GM21723 (cell line): ENCODE results near the gene TSSK6.

Experiments used
- ATAC-seq: cut with Tn5 transposase; IDR thresholded peaks from one replicate; pipeline ENCODE4 v1.9.1; 2021; ENCODE audit warnings: mild to moderate bottlenecking, moderate library complexity; ENCODE audit not compliant: unreplicated experiment

Gene TSSK6

DNA sequence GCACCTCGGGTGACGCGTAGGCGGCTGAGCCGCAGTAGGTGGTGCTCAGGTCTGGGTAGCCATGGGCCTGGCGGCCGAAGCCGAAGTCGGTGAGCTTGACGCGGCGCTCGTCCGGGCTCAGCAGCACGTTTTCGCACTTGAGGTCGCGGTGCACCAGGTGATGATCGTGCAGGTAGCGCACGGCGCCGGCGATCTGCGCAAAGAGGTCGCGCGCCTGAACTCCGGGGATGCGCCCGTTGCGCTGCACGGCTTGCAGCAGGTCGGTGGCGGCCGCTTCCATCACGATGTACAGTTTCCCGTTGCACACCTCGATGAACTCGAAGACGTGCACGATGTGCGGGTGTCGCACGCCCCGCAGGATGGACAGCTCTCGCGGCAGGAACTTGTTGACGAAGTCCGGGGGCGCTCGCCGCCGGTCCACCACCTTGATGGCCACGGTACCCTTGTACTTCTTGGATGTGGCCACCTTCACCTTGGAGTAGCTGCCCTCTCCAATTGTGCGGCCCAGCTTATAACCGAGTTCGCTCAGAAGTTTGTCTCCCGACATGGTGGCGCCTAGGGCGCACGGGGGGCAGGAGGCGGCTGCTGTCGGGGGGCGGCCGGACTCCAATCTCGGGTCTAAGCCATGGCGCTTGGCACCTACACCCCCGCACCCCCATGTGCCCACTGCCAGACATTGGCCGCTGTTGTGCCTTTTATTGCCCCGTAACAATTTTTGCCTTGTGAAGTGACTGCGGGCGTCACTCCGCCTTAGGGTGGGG is at the start of gene TSSK6:
TSSK6 (minus strand) TSS at position 668 of the 761 bp plus-strand sequence; CDS start at position 547, 121 bp downstream.
- ATAC-seq = no peak

DNA sequence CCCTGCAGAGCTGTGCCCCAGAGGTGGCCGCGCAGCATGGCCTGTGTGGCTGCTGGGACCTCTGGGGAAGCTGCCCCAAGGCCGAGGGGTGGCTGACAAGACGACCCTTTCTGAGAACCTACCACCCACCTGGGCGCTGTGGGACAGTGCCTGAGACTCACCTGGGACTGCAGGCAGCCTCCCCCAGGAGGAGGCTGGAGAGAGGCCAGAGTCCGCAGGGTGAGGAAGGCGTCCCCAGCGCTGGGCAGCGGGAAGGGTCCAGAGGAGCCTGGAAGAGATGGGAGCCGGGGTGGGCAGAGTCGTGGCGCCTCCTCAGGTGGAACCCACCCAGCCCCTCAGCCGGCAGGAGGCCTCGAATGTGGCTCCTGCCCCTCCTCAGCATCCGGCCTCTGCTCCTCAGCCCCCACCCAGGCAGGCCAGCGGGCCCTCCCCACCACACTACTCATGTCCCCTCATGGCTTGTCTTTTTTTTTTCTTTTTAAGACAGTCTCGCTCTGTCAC is 48.0 kb upstream of the TSSK6 start:
- ATAC-seq = no peak

DNA sequence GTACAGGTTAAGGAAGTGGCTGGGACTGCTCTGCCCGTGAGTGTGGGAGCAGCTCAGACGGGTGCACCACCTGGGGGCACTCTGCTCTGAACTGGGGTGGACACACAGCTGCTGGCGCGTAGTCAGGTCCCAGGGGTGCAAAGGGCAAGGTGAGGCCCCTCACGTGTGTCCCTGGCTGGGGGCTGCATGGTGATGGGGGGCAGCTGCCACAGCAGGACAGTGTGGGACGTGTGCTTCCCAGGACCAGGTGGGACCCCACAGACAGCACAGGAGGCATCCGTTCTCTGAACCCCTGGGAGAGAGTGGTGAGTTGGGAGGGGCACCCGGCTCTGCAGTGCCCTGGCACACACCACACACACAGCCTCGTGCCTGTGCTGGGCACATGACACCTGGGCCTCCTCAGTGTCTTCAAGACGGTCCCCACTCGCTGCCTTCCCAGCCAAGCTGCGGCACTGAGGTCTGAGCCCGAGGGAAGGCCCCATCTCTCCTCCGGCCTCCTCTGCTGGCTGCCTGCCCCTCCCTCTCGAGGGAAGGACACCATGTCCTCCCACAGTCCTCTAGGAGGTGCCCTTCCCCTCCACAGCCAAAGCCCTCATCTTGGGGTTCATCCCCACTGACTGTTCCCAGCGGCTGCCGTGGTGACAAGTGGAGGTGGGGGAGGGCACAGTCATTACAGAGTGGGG is 47.5 kb upstream of the TSSK6 start:
- ATAC-seq = no peak

DNA sequence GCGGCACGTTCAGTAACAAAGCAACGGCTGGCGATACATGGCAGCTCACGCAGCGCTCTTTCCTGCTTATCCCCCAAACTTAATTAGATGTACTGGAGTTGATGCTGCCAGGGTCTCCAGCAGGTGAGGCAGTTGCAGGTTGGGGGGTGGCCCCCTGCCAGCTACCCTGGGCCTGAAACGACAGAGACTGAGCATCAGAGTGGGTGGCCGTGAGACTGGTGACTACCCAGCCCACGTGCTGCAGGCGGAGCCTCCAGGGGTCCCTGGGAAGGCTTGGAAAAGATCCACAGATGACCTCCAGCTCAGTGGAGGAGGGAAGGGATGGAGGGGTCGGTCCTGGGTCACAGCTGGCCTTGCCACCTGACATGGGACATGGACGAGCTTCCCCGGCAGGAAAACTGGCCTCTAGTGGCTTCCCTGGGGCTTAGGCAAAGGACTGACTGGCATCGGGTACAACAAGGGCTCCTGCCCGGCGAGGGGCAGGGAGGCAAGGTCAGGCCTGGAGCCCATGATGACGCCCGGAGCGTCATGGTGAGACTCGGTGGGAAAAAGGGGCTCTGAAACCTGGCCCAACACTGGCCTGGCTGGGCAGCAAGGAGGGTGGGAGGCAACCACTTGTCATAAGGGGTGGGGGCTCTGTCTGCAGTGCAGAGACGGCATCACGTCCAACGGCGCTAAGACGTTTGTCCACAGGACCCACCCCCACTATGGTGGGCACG is 46.8 kb upstream of the TSSK6 start:
- ATAC-seq = no peak

DNA sequence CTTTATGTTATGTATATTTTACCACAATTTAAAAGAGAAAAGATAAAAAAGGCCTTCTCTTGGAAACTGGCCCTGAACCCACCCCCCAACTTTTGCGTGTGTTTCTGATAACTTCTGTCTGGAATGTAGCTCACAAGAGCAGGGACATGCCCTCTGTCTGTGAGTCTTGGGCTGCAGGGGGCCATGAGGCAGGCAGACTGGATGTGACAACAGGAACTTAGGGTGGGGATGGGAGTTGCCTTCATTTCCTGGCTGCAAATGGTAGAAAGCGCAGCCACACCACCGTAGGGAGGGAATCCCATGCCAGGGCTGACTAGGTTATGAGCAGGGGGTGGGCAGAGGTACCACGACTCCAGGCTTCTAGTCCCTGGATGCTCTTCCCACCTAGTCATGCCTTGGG is 44.6 kb upstream of the TSSK6 start:
- ATAC-seq = no peak

DNA sequence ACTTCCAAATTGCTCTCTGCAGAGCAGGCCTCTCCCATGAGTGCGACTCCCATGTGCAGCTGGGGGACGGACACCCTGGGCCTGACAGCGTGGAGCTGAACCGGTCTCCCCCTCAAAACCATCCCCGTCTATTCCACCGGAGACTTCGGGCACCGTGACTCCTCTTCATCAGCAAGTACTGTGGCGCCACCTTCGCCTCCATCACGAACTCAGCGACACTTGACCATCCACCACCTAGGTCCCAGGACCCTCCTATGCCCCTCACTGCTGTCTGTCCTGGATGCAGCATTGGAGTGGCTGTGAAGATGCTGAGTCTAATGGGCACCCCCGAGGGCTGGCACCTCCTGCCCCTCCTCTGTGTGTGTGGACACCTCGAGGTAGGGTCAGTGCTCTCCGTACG is 43.3 kb upstream of the TSSK6 start:
- no peak for ATAC-seq

DNA sequence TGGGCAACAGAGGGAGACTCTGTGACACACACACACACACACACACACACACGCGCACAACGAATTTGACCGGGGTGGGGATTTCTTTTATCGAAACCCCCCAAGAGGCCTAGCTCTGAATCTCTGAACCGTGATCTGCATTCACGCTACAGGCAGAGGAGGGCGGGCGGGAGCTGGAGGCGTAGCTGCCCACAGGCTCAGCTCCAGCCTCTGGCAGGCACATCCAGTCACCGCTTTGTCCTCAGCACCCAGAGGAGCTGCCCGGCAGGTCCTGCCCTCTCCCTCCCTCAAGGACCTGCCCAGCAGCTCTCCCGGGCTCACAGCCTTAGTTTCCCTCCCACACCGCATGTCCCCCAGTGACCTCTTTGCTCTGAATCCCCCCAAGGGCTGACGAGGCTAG is 42.7 kb upstream of the TSSK6 start:
- ATAC-seq = no peak

DNA sequence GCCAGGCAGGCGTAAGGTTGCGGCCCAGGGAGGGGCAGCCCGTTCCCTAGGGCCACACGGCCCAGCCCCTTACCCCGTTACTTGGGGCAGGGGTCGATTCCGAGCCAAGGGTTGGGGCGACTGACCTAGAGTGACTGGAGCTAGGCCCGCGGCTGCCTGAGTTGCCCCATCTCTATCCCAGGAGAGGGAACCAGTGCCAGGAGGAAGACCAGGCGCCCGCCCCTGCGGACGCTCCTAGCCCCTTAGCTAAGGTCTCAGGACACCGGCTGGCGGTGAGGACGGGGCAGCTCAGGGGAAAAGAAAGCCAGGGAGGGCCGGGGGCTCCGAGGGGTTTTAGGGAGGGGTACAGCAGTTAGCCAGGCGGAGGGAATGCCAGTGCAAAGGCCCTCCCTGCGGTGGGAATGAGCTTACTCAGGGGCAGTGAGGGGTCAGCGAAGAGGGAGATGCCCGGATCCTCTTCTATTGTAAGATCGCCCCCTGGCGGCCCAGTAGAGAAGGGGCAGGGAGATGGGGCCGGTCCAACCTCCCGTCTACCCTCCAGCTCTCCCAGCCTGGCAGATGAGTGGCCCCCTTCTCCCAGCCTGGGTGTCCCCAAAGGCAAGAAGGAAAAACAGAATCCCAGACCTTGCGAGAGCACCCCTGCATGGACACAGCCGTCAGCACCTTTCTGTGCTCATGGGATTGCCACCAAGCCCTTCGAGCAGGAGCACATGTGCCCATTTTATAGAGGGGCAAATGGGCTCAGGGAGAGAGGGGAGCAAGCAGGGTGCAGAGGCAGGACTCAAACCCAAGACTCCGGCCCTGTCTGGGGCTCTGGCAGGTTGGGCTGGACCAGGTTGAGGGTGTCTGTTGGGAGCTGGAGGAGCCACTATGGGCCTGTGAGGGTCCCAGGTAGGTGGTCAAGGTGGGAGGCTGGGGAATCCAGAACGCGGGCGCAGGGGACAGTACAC is 39.0 kb upstream of the TSSK6 start:
- ATAC-seq = no peak

DNA sequence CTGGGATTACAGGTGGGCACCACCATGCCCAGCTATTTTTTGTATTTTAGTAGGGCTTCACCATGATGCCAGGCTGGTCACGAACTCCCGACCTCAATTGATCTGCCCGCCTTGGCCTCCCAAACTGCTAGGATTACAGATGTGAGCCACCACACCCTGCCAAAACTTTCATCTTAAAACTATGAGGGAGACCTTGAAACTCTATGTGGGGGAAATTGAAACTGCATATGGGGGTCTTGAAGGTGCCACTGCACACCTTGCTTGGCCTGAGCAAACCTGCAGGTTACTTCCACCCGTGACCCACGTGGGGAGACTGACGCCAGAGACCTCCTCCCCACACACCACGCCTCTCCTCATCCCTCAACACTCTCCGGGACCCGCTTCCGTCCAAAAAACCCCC is 38.3 kb upstream of the TSSK6 start:
- ATAC-seq = no peak

DNA sequence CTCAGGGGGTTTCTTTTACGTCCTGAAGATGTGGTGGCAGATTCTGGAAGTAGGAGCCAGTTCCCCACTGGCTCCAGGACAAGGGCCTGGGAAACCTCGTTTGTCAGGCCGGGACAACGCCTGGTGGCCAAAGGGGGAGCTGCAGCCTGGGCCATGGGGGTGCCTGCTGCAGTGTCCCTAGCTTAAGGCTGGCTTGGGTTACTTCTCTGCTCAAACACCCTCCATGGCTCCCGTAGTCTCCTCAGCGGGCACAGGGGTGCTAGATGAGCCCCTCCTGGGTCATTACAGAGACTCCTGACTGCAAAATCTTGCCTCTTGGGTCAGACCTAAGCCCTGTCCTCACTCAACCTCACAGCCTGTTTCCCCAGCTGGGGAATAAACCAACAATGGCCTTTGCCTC is 37.5 kb upstream of the TSSK6 start:
- no peak for ATAC-seq

DNA sequence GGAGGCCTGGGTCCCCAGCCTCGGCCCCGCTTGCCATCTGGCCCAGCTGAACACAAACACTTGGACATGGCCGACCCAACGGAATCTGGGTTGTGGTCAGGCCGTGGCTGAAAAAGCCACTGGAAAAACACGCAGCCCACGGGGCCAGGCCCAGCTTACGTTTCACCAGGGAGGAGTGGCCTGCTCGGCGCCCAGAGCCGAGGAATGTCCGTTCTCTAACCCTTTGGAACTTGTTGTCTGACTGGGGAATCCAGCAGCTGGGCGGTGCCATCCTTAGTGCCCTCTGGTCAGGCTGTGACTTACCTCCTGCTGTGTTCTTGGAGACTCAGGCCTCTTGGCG is 36.5 kb upstream of the TSSK6 start:
- ATAC-seq = no peak

DNA sequence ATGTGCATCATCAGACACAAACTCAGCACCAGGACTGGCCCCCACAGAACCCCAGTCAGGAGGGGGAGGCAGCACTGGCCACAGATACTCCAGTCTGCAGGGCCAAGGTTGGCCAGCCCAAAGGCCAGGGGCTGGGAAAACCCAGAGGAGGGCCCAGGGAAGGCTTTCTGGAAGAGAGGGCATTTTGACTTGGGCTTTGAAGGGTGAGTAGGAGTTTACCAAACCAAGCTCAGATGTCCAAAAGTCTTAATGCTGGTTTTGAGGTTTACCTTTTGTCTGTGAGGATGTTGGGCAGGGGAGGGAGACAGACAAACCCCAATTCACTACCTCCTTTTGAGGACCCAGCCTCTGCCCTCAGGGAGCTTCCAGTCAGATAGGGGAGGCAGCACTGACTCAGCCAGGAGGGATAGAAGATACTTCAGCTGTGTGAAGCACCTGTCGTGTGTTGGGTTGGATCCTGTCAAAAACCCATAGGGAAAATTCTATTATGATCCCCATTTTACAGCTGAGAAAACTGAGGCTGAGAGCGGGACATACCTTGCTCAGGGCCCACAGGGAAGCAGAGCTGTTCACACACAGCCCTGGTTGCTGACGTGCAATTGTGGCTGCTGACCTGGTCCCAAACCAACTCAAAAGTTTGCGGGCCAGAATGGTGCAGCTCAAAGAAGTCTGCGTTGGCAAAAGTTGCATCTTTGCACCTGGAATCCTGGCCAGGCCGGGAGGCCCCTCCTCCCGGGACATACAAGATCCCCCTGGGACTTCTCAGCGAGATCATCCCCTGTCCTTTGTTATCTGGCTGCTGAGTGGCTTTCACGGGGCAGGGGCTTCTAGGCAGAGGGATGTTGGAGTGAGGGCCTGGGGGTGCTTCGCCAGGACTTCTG is 35.9 kb upstream of the TSSK6 start:
- no peak for ATAC-seq

DNA sequence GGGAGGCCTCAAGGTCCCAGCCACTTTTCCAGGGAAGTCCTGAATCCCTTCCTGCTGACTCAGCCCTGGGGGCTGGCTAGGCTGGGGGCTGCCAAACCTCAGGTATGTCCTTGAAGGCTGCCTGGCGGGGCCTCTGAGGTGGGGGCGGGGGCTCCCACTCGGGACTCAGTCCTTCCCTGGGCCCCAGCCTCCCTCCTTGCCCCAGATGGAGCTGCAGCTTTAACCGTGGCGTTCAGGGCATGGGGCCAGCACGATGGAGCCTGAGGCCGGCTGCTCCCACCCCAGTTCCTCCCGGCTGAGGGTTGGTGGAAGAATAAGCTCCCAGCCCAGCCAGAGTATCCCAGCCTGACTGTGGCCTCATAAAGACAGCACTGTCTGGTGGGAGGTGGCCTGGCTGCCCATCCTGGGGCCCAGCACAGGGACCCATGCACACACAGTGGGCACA is 35.2 kb upstream of the TSSK6 start:
- ATAC-seq = no peak

DNA sequence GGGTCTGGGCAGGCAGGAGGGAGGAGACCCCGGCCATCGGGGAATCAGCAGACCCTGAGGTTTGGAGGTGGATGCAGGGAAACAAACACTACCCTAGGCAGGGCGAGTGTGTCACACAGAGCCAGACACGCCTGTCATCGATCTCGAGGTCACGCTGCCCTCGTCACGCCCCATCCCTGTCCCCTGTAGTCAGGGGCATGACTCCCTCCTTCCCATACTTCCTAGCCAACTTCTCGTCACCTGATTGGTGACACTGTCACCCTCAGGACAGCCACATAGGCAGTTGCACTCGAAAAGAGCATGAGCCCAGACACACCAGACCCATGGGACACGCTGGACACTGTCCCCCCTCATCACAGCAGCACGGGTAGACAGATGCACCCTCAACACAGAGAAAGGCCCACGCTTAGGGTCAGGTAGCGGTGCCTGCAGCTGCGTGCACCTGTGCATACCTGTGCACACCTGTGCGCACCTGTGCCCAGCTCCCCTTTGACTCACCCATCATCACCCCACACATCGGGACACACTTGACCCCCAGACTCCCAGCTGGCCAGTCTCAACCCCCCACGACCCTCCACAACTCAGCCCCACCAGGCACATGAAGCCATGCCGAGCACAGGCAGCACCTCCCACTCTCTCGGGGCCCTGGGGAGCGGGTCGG is 34.6 kb upstream of the TSSK6 start:
- ATAC-seq = no peak

DNA sequence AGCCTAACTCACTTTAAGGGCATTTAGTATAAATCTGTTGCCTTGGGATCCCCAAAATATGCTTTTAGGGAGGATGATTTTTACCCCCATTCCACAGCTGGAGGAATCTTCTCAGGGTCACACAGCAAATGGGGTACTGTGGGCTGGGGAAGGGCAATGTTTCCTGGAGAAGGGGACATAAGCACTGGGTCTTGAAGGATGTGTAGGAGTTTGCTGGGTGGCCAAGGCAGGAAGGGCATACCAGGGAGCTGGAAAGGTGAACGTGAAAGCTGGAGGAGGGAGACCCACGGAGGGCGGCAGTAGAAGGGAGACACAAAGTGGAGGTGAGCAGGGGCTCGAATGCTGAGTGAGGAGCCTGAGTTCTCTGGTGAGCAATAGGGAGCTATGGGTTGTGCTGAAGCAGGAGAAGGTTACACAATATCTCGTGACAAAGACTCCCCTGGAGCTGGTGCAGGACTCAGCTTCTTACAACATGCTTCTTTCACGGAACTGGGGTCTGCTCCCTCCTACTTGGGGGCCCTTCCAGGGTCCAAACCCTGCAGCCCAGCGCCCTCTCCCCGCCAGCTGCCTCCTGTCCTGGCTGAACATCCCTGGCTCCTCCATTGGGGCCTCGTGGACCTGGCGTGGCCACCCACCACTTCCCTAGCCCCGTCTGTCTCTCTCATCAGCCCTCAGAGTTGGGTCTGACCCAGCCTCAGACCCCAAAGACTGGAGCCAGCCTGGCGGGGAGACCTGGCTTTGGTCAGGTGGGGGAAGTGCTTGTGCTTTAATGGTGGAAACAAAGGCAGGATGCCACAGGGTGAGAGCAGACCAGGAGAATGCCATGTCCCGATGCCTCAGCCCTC is 33.8 kb upstream of the TSSK6 start:
- no peak for ATAC-seq

DNA sequence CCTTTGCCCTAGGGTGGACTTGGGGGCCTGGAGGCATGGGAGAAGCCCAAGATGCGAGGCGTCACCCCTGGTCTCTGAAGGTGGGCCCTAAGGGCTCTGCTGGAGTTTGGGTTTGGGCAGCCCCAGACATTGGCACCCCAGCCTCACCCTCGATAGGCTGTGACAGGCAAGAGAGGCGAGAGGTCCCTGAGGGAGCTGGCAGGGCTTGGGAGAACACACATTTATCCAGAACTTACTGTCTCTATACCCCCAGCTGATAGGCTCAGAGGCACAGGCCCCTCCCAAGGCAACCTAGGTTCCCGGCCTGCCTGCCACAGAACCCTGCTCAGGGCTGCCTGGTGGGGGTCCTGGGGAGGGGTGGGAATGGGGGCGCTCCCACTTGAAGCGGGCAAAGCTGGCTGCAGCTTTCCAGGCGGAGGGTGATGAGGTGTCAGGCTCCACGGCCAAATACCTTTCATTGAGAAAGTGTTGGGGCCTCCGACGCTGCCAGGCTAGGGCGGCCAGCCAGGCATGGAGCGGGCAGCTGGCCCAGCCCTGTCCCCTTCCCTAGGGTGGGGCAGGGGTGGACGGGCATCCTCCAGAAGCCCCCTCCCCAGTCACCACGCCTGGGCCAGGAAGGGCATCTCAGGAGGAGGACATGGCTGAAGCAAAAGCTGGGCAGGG is 32.5 kb upstream of the TSSK6 start:
- ATAC-seq = no peak

DNA sequence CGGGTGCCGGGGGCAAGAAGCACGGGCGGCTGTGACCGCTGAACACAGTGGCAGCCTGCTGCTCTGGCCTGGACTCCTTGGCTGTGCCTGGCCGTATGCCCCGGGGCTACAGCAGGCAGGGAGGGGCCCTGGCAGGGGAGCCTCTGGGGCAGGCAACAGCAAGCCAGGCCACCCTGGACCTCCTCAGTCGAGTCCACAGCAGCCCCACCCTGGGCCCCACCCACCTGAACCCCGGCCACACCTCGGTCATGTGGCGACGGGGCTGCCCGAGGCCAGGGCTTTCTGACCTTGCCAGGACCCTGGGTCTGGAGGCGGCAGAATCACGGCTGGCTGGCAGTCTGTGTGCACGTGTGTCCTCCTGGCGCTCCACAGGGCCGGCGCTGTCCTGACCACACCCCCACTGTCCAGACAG is 31.4 kb upstream of the TSSK6 start:
- no peak for ATAC-seq

DNA sequence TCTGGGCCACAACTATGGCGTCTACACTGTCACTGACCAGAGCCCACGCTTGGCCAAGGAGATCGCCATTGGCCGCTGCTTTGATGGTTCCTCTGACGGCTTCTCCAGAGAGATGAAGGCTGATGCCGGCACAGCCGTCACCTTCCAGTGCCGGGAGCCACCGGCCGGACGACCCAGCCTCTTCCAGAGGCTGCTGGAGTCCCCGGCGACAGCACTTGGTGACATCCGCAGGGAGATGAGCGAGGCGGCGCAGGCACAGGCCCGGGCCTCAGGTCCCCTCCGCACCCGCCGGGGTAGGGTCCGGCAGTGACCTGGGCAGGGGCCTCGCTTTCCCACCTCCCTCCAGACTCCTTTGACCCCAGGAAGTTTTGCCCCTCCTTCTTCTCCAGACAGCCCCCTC is 30.4 kb upstream of the TSSK6 start:
- no peak for ATAC-seq
